Anterior cingulate cortex (tissue), 58 donors: Measurements from ENCODE around the gene RALGAPB.
"Not testable (repeated sequence)": the region's sequence is repeated elsewhere in the genome, so short reads cannot be mapped to it uniquely, and the experiment has no call there.

ENCODE experiments used
- DNase-seq, 58 donors: peaks; one replicate each; lab custom pipeline; 2025; lab: John Stamatoyannopoulos, UW

Gene RALGAPB

DNA sequence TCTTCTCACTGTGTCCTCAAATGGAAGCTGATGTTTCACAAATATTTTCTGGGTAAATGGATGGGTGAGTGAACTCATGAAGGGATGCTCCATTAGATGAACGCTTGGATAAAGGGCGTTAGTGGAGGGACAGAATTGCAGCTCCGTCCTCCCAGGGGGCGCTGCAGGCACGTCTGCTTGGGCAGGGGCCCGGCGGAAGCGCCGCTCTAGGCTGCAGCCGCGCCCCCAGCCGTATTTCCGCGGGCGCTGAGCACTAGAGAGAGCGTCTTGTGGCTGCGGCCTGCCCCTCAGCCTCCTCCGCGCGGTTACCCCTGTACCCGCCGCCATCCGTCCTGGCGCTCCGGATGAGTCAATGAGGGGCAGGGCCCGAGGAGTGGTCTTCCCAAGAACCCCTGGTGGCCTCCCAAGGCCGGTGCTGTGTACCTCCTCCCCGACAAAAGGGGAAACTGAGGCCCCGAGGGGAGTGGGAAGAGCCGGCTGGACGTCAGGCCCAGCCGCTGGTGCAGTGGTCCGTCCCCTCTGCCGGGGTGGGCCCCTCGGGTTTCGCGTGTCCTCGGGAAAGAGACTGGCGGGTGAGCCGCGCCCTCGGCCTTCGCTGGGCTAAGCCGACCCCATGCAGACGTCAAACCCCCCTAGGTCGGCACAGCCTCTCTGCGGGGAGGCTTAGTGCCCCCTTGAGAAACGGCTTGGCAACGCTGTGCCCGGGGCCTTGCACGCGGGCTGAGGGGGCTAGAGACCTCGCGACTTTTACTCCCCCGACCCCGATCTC, 26.0 kb upstream of the RALGAPB start:
- peak in 55 of 58 donors; percentile 18 to 93 (median 77) for DNase-seq

DNA sequence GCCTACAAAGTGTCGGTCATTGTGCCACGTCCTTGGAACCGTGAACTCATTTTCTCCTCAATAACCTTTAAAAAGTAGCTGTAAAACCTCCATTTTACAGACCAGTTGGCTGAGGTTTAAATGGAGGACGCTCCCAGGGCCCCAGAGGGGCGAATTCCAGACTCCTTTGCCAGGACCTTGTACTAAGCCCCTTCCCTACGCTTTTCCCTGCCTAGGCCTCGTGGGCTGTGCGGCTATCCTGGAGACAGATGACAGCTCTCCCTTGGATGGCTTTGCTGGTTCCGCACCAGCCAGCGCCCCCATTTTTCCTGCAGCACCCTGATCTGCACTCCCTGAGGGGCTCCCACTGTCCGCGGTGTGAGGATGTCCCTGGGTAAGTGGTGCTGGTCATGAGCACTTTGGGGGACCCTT, 25.4 kb upstream of the RALGAPB start:
- DNase-seq: no peak

DNA sequence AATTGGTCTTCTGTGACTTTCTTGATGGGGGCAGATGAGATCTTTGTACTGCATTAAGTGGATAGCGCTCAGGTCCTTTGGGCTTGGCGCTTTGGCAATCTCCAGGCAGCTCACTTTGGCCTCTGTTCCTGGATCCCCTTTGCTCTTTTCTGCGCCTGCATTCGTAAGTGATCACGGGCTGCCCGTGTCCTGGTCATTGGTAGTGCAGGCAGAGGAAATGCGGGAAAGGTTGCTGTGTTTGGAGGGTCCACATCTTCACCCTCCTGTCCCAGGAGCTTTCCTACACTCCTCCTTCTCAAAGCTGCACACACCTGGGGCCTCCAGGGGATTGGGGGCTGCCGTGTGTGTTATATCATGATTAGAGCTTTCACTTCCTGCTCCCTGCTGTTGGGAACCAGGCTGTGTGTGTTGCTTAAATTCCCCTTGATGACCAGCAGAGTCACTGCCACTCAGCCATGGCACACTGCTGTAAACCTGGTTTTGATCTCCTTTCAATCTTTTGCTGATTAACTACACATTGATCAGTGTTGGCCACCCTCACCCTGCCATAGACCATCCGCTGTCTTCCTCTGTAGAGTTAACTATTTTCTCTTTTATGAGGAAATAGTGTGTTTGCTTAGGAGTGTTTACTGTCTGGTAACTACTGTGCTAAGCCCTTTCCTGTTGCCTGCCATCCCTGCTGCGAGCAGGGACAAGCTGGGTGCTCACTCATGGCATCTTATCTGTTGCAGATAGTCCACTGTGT, 24.5 kb upstream of the RALGAPB start:
- no peak for DNase-seq

DNA sequence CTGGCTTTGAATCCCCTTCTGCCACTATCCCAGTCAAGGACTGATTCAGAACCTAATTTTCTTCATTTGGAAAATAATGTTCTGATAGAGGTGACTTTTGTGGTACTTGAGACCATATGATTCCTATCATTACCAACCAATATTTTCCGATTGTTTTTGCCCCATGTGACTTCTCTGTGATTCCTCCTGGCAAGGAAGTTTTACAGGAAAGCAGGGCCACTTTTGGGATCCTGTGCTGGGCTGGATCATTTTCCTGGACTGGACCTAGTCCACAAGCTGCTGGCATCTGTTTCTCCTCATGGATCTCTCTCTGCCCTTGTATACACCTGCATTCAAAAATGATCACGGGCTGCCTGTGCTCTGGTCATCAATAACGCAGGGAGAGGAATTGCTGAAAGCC, 23.6 kb upstream of the RALGAPB start:
- DNase-seq: no peak

DNA sequence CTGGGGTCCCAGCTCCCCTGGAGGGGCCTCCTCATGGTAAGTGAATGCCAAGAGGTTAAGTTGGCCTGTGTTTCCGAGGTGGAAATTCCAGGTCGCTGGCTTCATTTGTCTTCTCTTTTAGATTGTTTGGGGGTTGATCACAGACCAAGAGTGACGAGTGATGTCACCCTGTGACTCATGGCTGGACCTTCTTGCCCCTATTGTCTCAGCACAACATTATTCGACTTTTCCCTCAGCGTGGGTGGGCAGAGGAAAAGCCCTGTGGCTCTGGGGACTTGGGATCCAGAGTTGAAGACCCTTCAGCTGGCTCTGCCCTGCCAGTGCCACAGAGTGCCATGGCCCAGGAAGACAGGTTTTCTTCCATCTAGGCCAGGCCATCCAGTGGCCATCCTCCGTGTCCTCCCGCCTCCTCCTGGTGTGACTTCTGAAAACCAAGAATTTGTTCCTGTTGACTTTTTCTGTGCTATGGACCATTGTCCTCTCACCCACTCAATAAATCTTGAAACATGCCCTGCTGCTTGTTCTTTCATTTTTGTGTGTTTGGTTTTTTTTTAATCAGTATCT, 22.1 kb upstream of the RALGAPB start:
- DNase-seq: no peak

DNA sequence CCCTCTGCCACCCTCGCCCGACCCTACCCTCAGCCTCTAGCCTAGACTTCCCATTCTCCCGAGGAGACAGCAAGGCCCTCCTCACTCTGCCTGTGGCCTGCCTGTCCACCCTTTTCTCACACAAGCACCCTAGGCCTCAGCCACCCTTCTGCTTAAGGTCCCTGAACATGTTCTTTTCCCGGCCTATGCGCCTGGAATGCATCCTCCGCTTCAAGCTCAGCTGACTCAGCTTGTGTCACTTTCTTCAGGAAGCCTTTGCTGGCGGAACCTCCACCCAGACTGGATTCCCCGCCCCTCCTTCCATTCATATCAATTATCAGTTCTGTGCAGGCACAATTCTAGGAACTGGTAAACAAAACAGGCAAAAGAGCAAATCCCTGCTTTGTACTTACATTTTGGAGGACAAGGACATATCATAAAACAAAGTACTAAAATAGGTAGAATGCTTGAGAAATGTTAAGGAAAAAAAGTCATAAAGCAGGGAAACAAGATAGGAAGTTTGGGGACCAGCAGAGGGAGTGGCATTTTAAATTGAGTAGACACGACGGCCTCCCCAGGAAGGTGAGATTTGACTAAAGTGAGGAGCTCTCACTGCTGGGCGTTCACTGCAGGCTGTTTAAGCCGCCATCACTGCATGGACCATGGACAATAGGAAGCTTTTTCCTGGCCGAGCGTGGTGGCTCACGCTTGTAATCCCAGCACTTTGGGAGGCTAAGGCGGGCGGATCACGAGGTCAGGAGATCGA, 19.6 kb upstream of the RALGAPB start:
- DNase-seq: no peak

DNA sequence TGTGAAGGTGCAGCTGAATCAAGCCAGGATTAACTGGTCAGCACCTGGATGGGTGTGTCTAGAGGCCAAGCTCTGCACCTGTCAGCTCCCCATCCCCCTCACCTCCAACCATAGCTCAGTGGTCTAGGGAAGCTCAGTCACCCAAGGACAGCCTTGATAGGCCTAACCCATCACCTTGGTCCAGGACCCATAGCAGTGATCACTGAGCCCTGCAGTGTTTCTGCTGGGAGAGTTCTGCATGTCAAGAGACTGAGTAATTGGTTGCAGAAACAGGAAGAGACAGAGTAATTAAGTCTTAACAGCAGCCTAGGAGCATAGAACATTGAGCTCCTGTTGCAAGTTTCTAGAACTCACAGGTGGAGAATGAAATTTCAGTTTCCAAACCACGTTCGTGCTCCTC, 18.7 kb upstream of the RALGAPB start:
- DNase-seq: no peak

DNA sequence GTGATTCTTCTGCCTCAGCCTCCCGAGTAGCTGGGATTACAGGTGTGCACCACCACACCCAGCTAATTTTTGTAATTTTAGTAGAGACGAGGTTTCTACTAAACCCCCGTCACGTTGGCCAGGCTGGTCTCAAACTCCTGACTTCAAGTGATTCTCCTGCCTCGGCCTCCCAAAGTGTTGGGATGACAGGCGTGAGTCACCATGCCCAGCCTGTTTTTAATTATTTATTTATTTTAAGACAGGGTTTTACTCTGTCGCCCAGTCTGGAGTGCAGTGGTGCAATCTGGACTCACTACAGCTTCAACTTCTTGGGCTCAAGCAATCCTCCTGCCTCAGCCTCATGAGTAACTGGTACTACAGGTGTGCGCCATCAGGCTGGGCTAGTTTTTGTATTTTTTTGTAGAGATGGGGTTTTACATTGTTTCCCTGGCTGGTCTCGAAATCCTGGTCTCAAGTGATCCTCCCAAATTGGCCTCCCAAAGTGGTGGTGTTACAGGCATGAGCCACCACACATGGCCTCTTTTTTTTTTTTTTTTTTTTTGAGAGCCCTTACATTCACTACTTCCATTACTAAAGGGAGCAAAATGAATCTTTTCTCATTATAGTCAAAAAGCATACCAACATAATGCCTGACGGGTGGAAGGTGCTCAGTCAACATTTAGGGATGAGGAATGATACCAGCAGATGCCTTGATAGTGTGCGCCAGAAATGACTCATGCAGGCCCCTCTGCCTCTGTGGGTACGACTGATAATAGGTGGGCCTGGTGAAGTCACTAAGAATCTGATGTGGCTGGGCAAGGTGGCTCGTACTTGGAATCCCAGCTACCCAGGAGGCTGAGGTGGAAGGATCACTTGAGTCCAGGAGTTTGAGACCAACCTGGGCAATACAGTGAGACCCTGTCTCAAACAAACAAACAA, 17.8 kb upstream of the RALGAPB start:
- DNase-seq: no peak

DNA sequence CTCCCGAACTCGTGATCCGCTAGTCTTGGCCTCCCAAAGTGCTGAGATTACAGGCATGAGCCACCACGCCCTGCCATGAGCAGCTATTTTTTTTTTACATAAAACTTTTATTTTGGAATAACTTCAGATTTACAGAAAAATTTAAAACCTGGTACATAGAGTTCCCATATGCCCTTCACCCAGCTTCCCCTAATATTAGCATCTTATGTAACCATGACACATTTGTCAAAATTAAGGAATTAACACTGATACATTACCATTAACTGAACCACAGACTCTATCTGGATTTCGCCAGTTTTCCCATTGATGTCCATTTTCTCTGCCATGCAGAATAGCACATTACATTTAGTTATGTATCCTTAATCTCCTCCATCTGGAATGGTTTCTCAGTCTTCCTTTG, 14.3 kb upstream of the RALGAPB start:
- DNase-seq: no peak

DNA sequence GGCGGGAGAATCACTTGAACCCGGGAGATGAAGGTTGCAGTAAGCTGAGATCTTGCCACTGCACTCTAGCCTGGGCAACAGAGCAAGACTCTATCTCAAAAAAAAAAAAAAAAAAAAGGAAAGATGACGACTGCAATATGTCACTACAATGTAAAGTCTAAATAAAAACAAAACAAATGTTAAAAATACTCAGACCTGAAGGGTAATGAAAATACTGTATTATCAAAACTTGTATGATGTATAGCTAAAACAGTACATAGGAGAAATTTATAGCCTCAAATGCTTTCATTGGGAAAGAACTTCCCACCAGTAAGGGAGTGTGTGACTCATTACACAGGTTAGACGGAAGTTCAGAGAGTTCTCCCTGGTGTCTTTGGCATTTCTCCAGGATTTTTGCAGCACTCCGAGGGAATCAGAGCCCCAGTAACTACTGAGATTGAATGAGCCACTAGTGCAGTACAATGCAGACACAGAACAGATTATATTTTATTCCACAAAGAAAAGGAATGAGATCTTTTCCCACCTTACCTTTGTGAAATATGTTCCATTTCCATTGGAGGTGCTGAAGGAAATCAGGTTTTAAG, 12.5 kb upstream of the RALGAPB start:
- no peak for DNase-seq

DNA sequence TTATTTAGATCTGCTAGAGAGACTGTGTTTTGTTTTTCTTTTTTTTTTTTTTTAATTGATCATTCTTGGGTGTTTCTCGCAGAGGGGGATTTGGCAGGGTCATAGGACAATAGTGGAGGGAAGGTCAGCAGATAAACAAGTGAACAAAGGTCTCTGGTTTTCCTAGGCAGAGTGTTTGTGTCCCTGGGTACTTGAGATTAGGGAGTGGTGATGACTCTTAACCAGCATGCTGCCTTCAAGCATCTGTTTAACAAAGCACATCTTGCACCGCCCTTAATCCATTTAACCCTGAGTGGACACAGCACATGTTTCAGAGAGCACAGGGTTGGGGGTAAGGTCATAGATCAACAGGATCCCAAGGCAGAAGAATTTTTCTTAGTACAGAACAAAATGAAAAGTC, 12.0 kb upstream of the RALGAPB start:
- not testable (repeated sequence) for DNase-seq

DNA sequence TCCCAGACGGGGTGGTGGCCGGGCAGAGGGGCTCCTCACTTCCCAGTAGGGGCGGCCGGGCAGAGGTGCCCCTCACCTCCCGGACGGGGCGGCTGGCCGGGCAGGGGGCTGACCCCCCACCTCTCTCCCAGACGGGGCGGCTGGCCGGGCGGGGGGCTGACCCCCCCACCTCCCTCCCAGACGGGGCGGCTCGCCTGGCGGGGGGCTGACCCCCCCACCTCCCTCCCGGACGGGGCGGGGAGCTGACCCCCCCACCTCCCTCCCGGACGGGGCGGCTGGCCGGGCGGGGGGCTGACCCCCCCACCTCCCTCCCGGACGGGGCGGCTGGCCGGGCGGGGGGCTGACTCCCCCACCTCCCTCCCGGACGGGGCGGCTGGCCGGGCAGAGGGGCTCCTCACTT, 11.5 kb upstream of the RALGAPB start:
- not testable (repeated sequence) for DNase-seq

DNA sequence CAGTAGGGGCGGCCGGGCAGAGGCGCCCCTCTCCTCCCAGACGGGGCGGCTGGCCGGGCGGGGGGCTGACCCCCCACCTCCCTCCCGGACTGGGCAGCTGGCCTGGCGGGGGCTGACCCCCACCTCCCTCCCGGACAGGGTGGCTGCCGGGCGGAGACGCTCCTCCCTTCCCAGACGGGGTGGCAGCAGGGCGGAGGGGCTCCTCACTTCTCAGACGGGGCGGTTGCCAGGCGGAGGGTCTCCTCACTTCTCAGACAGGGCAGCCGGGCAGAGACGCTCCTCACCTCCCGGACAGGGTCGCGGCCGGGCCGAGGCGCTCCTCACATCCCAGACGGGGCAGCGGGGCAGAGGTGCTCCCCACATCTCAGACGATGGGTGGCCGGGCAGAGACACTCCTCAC, 11.1 kb upstream of the RALGAPB start:
- DNase-seq: not testable (repeated sequence)

DNA sequence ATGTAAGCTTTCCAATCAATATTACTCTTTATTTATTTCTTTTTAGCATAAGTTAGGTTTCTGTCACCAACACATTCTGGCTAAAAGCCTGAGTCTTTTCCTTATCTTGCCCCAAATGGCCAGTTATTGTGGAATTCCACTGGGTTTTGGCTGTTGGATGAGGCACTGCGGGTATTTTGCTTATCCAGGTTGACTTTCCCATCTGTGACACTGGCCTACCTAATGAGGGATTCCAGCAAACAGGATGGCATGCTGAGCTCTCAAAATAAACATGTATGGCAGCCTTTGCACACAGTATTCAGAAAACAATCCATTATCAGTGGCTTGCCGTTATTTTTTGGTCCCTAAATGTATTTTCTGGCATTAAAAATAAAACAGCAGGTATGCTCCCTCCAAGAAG, 6.5 kb upstream of the RALGAPB start:
- DNase-seq: no peak

DNA sequence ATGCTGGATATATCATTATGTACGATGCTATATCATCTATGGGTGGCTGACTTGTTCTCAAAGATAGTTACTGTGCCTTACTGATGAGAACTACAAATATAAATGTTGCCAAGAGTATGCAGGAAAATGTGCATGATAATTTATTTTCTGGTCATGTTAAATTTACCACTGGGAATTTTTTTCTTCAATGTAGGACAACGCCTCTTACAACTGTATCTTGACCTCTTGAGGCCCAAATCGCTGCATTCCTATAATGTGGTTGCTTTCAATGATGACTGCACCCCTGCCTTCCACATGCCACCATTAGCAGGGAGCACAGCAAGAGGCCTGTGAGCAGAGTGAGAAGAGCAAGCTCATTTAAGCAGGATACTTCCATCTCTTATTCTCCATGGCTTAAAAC, 5.7 kb upstream of the RALGAPB start:
- DNase-seq: no peak

DNA sequence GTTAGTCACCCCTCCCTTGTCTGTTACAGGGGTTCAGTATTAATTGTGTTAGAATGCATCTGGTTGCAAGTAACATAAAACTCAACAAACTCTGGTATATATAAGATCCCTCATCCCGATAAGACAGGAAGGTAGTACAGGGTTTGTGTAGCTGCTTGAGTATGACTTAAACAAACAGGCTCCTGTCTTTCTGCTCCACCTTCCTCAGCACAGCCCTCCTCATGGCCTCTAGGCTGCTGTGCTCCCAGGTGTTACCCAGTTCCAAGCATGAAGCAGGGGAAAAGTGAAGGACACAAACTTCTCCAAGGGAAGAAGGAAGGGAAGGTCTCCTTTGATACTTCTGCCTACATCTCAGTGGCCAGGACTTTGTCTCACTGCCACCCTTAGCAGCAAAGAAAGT, 1.4 kb upstream of the RALGAPB start:
- no peak for DNase-seq

DNA sequence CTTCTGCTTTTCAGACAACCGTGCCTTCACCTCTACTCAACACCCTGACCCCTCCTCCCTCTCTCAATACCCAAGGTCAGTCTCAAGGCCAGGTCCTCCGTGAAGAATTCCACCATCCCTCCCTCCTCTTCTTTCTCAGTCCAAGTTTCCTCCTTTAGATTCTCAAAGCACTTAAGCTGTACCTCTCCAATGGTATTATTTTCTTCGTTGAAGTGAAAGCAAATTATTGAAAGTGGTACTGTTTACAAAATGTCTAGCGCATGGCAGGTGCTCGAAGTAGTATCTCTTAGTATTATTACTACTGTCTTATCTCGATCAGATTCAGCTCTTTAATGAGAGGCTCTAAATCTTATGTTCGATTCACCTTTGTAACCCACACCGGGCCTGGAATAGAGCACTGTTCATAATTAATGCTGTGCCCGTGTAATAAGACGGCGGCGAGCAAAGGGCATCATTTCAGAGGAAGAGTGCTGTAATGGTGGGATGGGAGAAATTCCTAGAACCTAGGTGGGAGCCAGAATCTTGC, 593 bp upstream of the RALGAPB start:
- DNase-seq: no peak

DNA sequence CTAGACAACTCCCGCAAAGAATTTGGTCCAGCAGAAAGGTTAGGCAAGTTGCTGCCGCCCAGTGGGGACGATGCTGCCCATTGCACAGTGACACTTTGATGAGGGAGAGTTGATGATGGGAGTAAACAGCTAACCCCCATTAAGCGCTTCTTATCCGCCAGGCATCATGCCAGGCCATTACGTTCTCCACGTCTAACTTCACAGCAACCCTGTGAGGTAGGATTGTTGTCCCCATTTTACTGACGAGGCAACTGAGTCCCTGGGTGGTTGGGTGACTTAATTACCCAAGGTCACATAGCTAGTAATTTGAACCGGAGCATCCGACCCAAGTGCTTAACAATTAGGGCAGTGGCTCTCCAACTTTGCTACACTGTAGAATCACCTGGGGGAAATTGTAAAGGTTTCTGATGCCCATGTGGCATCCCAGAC, 738 bp downstream of the RALGAPB start:
- peak in 3 of 58 donors; percentile 7 to 14 (median 14) for DNase-seq

DNA sequence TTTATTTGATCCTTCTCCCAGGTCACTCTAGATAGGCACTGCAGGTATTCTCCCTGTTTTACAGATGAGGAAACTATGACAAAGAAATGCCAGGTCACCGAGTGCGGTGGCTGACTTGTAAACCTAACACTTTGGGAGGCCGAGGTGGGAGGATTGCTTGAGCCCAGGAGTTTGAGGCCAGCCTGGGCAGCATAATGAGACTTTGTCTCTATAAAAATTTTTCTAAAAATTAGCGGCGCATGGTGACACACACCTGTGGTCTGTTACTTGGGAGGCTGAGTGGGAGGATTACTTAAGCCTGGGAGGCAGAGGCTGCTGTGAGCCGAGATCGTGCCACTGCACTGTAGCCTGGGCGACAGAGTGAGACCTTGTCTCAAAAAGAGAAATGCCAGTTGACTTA, 5.1 kb downstream of the RALGAPB start:
- no peak for DNase-seq
